HEK293 (cell line): Measurements from ENCODE around the gene SAP130.
A peak's percentile ranks its signal among the peaks of the same experiment; 100 is the strongest.

ENCODE experiments used
- CTCF ChIA-PET: fragments of 350-600 bp; formaldehyde crosslinking; extraction: SDS; loops from one replicate; lab custom pipeline; 2021; ENCODE audit warnings: antibody characterized with exemption; lab: Yijun Ruan, JAX
- POLR2A ChIA-PET: fragments of 300-600 bp; formaldehyde crosslinking; extraction: SDS; loops from one replicate; lab custom pipeline; 2020; ENCODE audit warnings: antibody characterized with exemption, inconsistent platforms; lab: Yijun Ruan, JAX
- H3K27ac ChIP-seq: fragments of 200-500 bp; sonication (Bioruptor generic); 2 replicates; pipeline ENCODE4 v1.5.1; 2014; ENCODE audit warnings: low read depth, low read length, control low read depth, inconsistent platforms; ENCODE audit errors: extremely low read depth
- H3K36me3 ChIP-seq, 2 experiments: fragments of 200-500 bp in 1 of 2; sonication (Bioruptor generic) in 1 of 2; 1 replicate in 1 of 2; 2 replicates in 1 of 2; pipeline ENCODE4 v1.5.1; 2014 to 2017; ENCODE audit warnings: inconsistent platforms in 2 of 2, low read length in 2 of 2; ENCODE audit not compliant: control insufficient read depth in 2 of 2, insufficient read depth in 1 of 2
- H3K4me1 ChIP-seq: fragments of 200-500 bp; sonication (Bioruptor generic); 2 replicates; pipeline ENCODE4 v1.5.1; 2014; ENCODE audit warnings: mild to moderate bottlenecking, low read length, inconsistent platforms; ENCODE audit not compliant: control insufficient read depth, insufficient read depth
- H3K4me3 ChIP-seq: 2 replicates; pipeline ENCODE4 v1.5.1; 2011; ENCODE audit warnings: low read depth, mild to moderate bottlenecking, control low read depth, low read length, moderate library complexity
- H3K9me3 ChIP-seq: fragments of 200-500 bp; sonication (Bioruptor generic); 2 replicates; pipeline ENCODE4 v1.5.1; 2014; ENCODE audit warnings: low read depth, low read length, inconsistent platforms; ENCODE audit not compliant: control insufficient read depth, insufficient read depth
- CTCF ChIP-seq: fragments of 450-650 bp; formaldehyde crosslinking; IDR thresholded peaks from 2 replicates; pipeline ENCODE4 v1.5.1; 2016; ENCODE audit warnings: missing biosample characterization, missing genetic modification characterization
- GLI4 ChIP-seq: fragments of 450-650 bp; formaldehyde crosslinking; IDR thresholded peaks from 2 replicates; pipeline ENCODE4 v1.5.1; 2016; ENCODE audit warnings: missing biosample characterization, missing genetic modification characterization
- MZF1 ChIP-seq: fragments of 450-650 bp; formaldehyde crosslinking; IDR thresholded peaks from 2 replicates; pipeline ENCODE4 v1.5.1; 2017; ENCODE audit warnings: missing biosample characterization, missing genetic modification characterization, borderline replicate concordance
- REPIN1 ChIP-seq: fragments of 450-650 bp; formaldehyde crosslinking; IDR thresholded peaks from 2 replicates; pipeline ENCODE4 v1.5.1; 2017; ENCODE audit warnings: missing biosample characterization, missing genetic modification characterization, low read depth
- TRIM28 ChIP-seq: IDR thresholded peaks from 2 replicates; pipeline ENCODE4 v1.6.1; 2011; ENCODE audit warnings: low read length, control low read depth, borderline replicate concordance
- ZBTB26 ChIP-seq: fragments of 450-650 bp; formaldehyde crosslinking; optimal IDR thresholded peaks from 2 replicates; pipeline ENCODE3; 2016; ENCODE audit warnings: missing biosample characterization, mild to moderate bottlenecking, missing genetic modification characterization
- ZBTB8A ChIP-seq: fragments of 450-650 bp; formaldehyde crosslinking; IDR thresholded peaks from 2 replicates; pipeline ENCODE4 v1.5.1; 2016; ENCODE audit warnings: missing biosample characterization, missing genetic modification characterization
- ZNF146 ChIP-seq: fragments of 450-650 bp; formaldehyde crosslinking; IDR thresholded peaks from 2 replicates; pipeline ENCODE4 v1.5.1; 2016; ENCODE audit warnings: missing biosample characterization, missing genetic modification characterization
- ZNF148 ChIP-seq: fragments of 450-650 bp; formaldehyde crosslinking; IDR thresholded peaks from 2 replicates; pipeline ENCODE4 v1.5.0; 2017; ENCODE audit warnings: missing biosample characterization, missing genetic modification characterization, borderline replicate concordance
- ZNF155 ChIP-seq: fragments of 450-650 bp; formaldehyde crosslinking; IDR thresholded peaks from 2 replicates; pipeline ENCODE4 v1.5.1; 2016; ENCODE audit warnings: missing biosample characterization, missing genetic modification characterization
- ZNF416 ChIP-seq: fragments of 450-650 bp; formaldehyde crosslinking; IDR thresholded peaks from 2 replicates; pipeline ENCODE4 v1.5.1; 2016; ENCODE audit warnings: missing biosample characterization, missing genetic modification characterization
- ZNF514 ChIP-seq: fragments of 450-650 bp; formaldehyde crosslinking; IDR thresholded peaks from 2 replicates; pipeline ENCODE4 v1.5.1; 2016; ENCODE audit warnings: missing biosample characterization, missing genetic modification characterization
- ZNF521 ChIP-seq: fragments of 450-650 bp; formaldehyde crosslinking; IDR thresholded peaks from 2 replicates; pipeline ENCODE4 v1.5.1; 2017; ENCODE audit warnings: missing biosample characterization, mild to moderate bottlenecking, missing genetic modification characterization
- ZNF623 ChIP-seq: fragments of 450-650 bp; formaldehyde crosslinking; IDR thresholded peaks from 2 replicates; pipeline ENCODE4 v1.5.1; 2016; ENCODE audit warnings: missing biosample characterization, missing genetic modification characterization
- ZNF639 ChIP-seq: fragments of 450-650 bp; formaldehyde crosslinking; IDR thresholded peaks from 2 replicates; pipeline ENCODE4 v1.5.1; 2016; ENCODE audit warnings: missing biosample characterization, missing genetic modification characterization
- ZNF777 ChIP-seq: fragments of 450-650 bp; formaldehyde crosslinking; IDR thresholded peaks from 2 replicates; pipeline ENCODE4 v1.5.1; 2017; ENCODE audit warnings: missing biosample characterization, missing genetic modification characterization, borderline replicate concordance
- ZNF837 ChIP-seq: fragments of 450-650 bp; formaldehyde crosslinking; IDR thresholded peaks from 2 replicates; pipeline ENCODE4 v1.5.1; 2016; ENCODE audit warnings: missing biosample characterization, missing genetic modification characterization

Gene SAP130

GRCh38 chr2:127911737-127912136 lies 116.1 kb downstream of the SAP130 start:
- Histone ChIP-seq H3K9me3 (no peaks in the 10 kb centered on the region), H3K4me3 (no peak overlapping the region), H3K36me3 (no peaks in the 10 kb centered on the region), H3K27ac (no peak overlapping the region), H3K4me1 (no peaks in the 10 kb centered on the region)
- CTCF ChIA-PET, result no interaction called here
- no peak for TF ChIP-seq ZNF148 (tag by site-specific recombination)
- TF ChIP-seq MZF1 (tag by site-specific recombination), result no peak
- TF ChIP-seq ZNF514, result no peak
- TF ChIP-seq ZNF623 (tag by site-specific recombination), result no peak
- TF ChIP-seq REPIN1 (tag by site-specific recombination), result no peak
- no peak for TF ChIP-seq TRIM28
- TF ChIP-seq GLI4 (tag by site-specific recombination), result no peak
- TF ChIP-seq ZBTB26 (tag by site-specific recombination), result no peak
- TF ChIP-seq ZNF416 (tag by site-specific recombination), result no peak
- TF ChIP-seq ZNF777 (tag by site-specific recombination), result no peak
- TF ChIP-seq ZNF639, result no peak
- TF ChIP-seq ZNF155 (tag by site-specific recombination), result no peak
- TF ChIP-seq ZNF837 (tag by site-specific recombination), result no peak
- TF ChIP-seq ZNF521 (tag by site-specific recombination), result no peak
- no peak for TF ChIP-seq ZBTB8A (tag by site-specific recombination)
- TF ChIP-seq CTCF, result no peak
- TF ChIP-seq, all 188 proteins: peak for 0
- POLR2A ChIA-PET, result no interaction called here

GRCh38 chr2:127910415-127910814 lies 117.4 kb downstream of the SAP130 start:
- Histone ChIP-seq H3K36me3 (no peaks in the 10 kb centered on the region), H3K27ac (no peak overlapping the region), H3K4me1 (no peaks in the 10 kb centered on the region), H3K9me3 (no peaks in the 10 kb centered on the region), H3K4me3 (no peak overlapping the region)
- ChIA-PET CTCF (no interaction called here), POLR2A (no interaction called here)
- TF ChIP-seq ZNF146 (tag by site-specific recombination), result peak; percentile 54; the same call in 1 of the 2 replicates
- TF ChIP-seq ZBTB8A (tag by site-specific recombination), result no peak
